ENCODE measurements around the gene ZFYVE1. TPM values are rescaled to one million over a fixed set of nuclear protein-coding genes. Genes with fewer than 3 reads are reported as not detected.

ZFYVE1 gene
- total RNA-seq, 2 experiments from 2014 or later = 11.5 to 14.3 TPM

DNA sequence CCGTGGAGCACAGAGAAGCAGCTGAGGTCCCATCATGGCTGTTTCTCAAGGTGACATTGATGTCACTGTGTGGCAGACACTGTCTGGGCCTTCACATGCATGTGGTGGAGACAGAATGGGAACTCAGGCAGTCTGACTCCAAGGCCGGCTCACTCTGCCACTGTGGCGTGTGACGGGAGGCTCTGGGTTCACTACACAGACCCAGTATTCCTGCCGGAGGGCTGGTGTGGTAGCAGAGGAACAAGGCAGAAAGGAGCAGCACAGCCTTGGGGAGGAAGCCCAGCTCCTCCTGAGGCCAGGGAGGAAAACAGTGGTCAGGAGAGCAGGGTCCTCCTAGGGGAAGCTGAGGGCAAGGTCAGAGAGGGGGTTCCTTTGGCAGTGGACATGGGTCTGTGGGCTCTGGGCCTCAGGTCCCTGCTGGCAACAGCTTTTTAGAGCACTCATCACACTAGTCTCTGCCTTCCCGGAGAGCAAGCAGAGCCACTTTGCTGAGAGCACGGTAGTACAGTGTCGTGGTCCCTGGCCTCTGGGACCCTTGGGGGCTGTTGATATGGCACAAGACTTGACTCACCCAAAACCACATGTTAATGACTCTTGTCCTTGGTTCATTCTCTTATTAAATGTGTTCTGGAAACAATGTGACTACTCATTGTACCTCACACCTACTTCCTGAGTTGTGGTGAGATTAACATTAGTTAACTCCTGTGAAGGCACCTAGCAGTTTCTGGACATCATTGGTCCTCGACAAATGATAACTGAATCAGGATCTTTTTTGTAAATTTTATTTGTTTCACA is 79.3 kb downstream of the ZFYVE1 start:
- Histone ChIP-seq H3K27ac (ENCODE audit: low read depth, low read length, poor library complexity, severe bottlenecking) (no peak overlapping the region), H4K20me1 (ENCODE audit: insufficient read depth, low read length) (no peaks in the 10 kb centered on the region), H3K4me1 (ENCODE audit: insufficient read depth, low read length, poor library complexity, severe bottlenecking) (no peaks in the 10 kb centered on the region), H3K9me3 (ENCODE audit: low read length) (no peaks in the 10 kb centered on the region), H2AFZ (ENCODE audit: low read length) (no peak overlapping the region), H3K9me2 (ENCODE audit: insufficient read depth, low read length) (no peaks in the 10 kb centered on the region), H3K4me3 (ENCODE audit: low read depth, low read length, poor library complexity, severe bottlenecking) (no peak overlapping the region), H3K79me2 (ENCODE audit: insufficient read depth, low read depth, low read length) (no peaks in the 10 kb centered on the region), H3K36me3 (ENCODE audit: insufficient read depth, low read length) (peaks cover 78% of the 10 kb centered on the region), H3K4me2 (ENCODE audit: low read length) (no peak overlapping the region)
- BruUV-seq (replicated peaks) = no TSS peak
- POLR2A ChIA-PET = no interaction called here
- DNase-seq (ENCODE audit: low spot score) = no peak
- intact Hi-C loops (cut with micrococcal nuclease; ENCODE audit: unreplicated experiment) = loop anchor here (2.0 kb wide), 1 partner anchor 431 kb away; no protein-coding TSS in a partner anchor
- TF ChIP-seq, protein P1, sequence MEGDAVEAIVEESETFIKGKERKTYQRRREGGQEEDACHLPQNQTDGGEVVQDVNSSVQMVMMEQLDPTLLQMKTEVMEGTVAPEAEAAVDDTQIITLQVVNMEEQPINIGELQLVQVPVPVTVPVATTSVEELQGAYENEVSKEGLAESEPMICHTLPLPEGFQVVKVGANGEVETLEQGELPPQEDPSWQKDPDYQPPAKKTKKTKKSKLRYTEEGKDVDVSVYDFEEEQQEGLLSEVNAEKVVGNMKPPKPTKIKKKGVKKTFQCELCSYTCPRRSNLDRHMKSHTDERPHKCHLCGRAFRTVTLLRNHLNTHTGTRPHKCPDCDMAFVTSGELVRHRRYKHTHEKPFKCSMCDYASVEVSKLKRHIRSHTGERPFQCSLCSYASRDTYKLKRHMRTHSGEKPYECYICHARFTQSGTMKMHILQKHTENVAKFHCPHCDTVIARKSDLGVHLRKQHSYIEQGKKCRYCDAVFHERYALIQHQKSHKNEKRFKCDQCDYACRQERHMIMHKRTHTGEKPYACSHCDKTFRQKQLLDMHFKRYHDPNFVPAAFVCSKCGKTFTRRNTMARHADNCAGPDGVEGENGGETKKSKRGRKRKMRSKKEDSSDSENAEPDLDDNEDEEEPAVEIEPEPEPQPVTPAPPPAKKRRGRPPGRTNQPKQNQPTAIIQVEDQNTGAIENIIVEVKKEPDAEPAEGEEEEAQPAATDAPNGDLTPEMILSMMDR (conservative IDR thresholded peaks at IDR 0.05; ENCODE audit: low read length) = no peak
- TF ChIP-seq EZH2phosphoT487 (IDR thresholded peaks at IDR 0.05; ENCODE audit: borderline replicate concordance, low read depth, low read length) = no peak
- CTCF ChIA-PET (ENCODE audit: unreplicated experiment) = no interaction called here

DNA sequence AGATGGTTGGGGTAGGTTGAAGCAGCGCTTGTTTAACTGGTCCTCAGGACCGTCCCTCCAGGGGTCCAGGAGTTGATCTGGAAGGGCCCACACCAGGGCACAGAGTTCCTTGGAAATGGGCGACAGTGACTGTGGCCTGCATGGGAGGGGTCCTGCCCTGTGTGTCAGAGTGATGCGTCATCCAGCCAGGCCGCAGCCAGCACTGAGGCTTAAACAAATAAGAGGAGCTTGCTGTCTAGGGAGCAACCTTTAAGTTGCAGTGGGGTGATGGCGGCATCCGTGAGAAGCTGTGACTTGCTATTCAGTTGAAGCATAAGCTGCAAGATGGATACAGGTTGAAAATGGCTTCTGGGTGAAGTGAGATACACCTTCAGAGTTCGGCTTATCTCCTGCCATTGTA is 80.4 kb downstream of the ZFYVE1 start:
- DNase-seq (ENCODE audit: low spot score) = no peak
- intact Hi-C loops (cut with micrococcal nuclease; ENCODE audit: unreplicated experiment) = no loop called here
- H3K4me3 ChIP-seq (ENCODE audit: low read depth, low read length, poor library complexity, severe bottlenecking) = no peak overlapping the region
- no peak overlapping the region for H2AFZ ChIP-seq (ENCODE audit: low read length)
- no TSS peak for BruUV-seq (replicated peaks)
- H3K9me2 ChIP-seq (ENCODE audit: insufficient read depth, low read length) = no peaks in the 10 kb centered on the region
- no peaks in the 10 kb centered on the region for H3K9me3 ChIP-seq (ENCODE audit: low read length)
- H3K36me3 ChIP-seq (ENCODE audit: insufficient read depth, low read length) = peaks cover 80% of the 10 kb centered on the region
- no peaks in the 10 kb centered on the region for H4K20me1 ChIP-seq (ENCODE audit: insufficient read depth, low read length)
- no peak overlapping the region for H3K27ac ChIP-seq (ENCODE audit: low read depth, low read length, poor library complexity, severe bottlenecking)
- H3K4me2 ChIP-seq (ENCODE audit: low read length) = no peak overlapping the region
- H3K4me1 ChIP-seq (ENCODE audit: insufficient read depth, low read length, poor library complexity, severe bottlenecking) = no peaks in the 10 kb centered on the region
- TF ChIP-seq EZH2phosphoT487 (IDR thresholded peaks at IDR 0.05; ENCODE audit: borderline replicate concordance, low read depth, low read length) = no peak
- TF ChIP-seq, protein P1 (conservative IDR thresholded peaks at IDR 0.05; ENCODE audit: low read length) = no peak
- CTCF ChIA-PET (ENCODE audit: unreplicated experiment) = no interaction called here
- POLR2A ChIA-PET = no interaction called here
- no peaks in the 10 kb centered on the region for H3K79me2 ChIP-seq (ENCODE audit: insufficient read depth, low read depth, low read length)

DNA sequence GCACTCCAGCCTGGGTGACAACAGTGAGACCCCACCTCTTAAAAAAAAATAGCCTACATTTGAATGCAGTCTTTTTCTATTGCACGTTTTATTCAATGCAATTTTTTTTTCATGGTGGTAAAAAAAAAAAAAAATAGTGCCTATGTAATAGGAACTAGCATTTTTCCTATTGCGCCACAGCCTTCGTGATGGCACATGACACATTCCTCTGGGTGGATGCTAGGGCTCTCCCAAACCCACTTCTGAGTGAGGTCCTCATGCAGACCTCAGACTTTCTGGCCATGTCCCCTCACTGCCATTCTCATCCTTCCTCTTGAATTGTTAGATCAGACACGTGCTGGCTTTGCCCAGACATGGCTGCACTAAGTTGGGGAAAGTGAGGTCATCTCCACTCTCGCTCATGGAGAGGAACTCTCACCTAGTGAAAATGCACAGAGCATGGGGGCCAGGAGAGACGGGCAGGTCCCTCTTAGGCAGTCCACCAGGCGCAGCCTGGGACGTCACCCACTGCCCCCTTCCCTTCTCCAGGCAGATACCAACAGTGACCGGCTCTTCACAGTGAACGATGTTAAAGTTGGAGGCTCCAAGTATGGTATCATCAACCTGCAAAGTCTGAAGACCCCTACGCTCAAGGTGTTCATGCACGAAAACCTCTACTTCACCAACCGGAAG is 81.4 kb downstream of the ZFYVE1 start:
- ChIA-PET CTCF (ENCODE audit: unreplicated experiment) (no interaction called here), POLR2A (no interaction called here)
- Histone ChIP-seq H3K9me3 (ENCODE audit: low read length) (no peaks in the 10 kb centered on the region), H3K36me3 (ENCODE audit: insufficient read depth, low read length) (peaks cover 82% of the 10 kb centered on the region), H3K4me2 (ENCODE audit: low read length) (no peak overlapping the region), H3K27ac (ENCODE audit: low read depth, low read length, poor library complexity, severe bottlenecking) (no peak overlapping the region), H3K4me1 (ENCODE audit: insufficient read depth, low read length, poor library complexity, severe bottlenecking) (no peaks in the 10 kb centered on the region), H2AFZ (ENCODE audit: low read length) (no peak overlapping the region), H3K79me2 (ENCODE audit: insufficient read depth, low read depth, low read length) (no peaks in the 10 kb centered on the region), H3K4me3 (ENCODE audit: low read depth, low read length, poor library complexity, severe bottlenecking) (no peak overlapping the region), H4K20me1 (ENCODE audit: insufficient read depth, low read length) (no peaks in the 10 kb centered on the region), H3K9me2 (ENCODE audit: insufficient read depth, low read length) (no peaks in the 10 kb centered on the region)
- DNase-seq (ENCODE audit: low spot score) = no peak
- BruUV-seq (replicated peaks) = no TSS peak
- TF ChIP-seq, protein P1 (conservative IDR thresholded peaks at IDR 0.05; ENCODE audit: low read length) = no peak
- no peak for TF ChIP-seq EZH2phosphoT487 (IDR thresholded peaks at IDR 0.05; ENCODE audit: borderline replicate concordance, low read depth, low read length)
- intact Hi-C loops (cut with micrococcal nuclease; ENCODE audit: unreplicated experiment) = no loop called here

Measured in OCI-LY7 (cell line).